HG03139 (cell line): Measurements from ENCODE around the gene CAVIN3.

Source experiments
- ATAC-seq: cut with Tn5 transposase; IDR thresholded peaks from one replicate; pipeline ENCODE4 v1.9.1; 2021; ENCODE audit not compliant: unreplicated experiment

The CAVIN3 gene

DNA sequence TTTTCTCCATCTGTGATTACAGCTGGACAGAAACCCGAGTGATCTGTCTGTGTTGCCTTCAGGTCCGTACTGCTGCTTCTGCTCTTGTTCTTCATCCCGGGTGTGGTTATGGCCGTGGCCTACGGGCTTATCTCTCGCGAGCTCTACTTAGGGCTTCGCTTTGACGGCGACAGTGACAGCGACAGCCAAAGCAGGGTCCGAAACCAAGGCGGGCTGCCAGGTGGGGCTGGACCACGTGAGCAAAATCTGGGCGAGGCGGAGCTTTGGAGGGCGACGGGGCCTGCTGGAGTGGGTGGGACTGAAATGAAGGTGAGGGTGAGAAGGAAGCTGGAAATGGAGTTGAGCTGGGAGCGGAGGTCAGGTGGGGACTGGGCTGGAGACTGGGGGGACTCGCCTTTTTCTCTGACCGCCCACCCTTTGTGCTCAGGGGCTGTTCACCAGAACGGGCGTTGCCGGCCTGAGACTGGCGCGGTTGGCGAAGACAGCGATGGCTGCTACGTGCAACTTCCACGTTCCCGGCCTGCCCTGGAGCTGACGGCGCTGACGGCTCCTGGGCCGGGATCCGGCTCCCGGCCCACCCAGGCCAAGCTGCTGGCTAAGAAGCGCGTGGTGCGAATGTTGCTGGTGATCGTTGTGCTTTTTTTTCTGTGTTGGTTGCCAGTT lies 49.6 kb downstream of the CAVIN3 start:
- no peak for ATAC-seq

- ATAC-seq, result no peak
Measured at GRCh38 chr11:6269994-6270393, 50.3 kb downstream of the CAVIN3 start.
